Lower leg skin (tissue), 3 donors: Measurements from ENCODE around the gene RAB17.

Experiments used
- CTCF ChIP-seq, 3 donors: fragments of 450-650 bp; IDR thresholded peaks; one replicate each; pipeline ENCODE4 v1.5.1; 2016; ENCODE audit warnings: antibody characterized with exemption in 3 of 3, mild to moderate bottlenecking in 3 of 3, moderate library complexity in 2 of 3
- POLR2A ChIP-seq, 2 donors: fragments of 450-650 bp; IDR thresholded peaks; one replicate each; pipeline ENCODE4 v1.6.1; 2016 to 2017; ENCODE audit warnings: antibody characterized with exemption in 2 of 2, mild to moderate bottlenecking in 1 of 2, moderate library complexity in 1 of 2

GRCh38 chr2:237566401-237567235 lies 23.9 kb downstream of the RAB17 start, which contains the start of gene PRLH:
- TF ChIP-seq CTCF (IDR thresholded peaks at IDR 0.05) (no peak), POLR2A (IDR thresholded peaks at IDR 0.05) (no peak)
